Activated naive CD4-positive, alpha-beta T cell (primary cell): ENCODE measurements around the gene CCSER1.
"Not testable (repeated sequence)": the region's sequence is repeated elsewhere in the genome, so short reads cannot be mapped to it uniquely, and the experiment has no call there.

Experiments
- DNase-seq, 4 experiments: peaks; one replicate each; lab custom pipeline; 2025; lab: John Stamatoyannopoulos, UW

Gene CCSER1

GRCh38 chr4:90445380-90445779 lies 318.2 kb downstream of the CCSER1 start:
- DNase-seq, result no peak

GRCh38 chr4:90449626-90450025 lies 322.4 kb downstream of the CCSER1 start:
- no peak for DNase-seq

- no peak for DNase-seq
Observed at GRCh38 chr4:90456891-90457290, 329.7 kb downstream of the CCSER1 start.

- DNase-seq, result no peak
Observed at GRCh38 chr4:90457817-90458216, 330.6 kb downstream of the CCSER1 start.

GRCh38 chr4:90458576-90458975 lies 331.4 kb downstream of the CCSER1 start:
- DNase-seq, result no peak

- no peak for DNase-seq
Observed at GRCh38 chr4:90474484-90474883, 347.3 kb downstream of the CCSER1 start.

- no peak for DNase-seq
Observed at GRCh38 chr4:90476019-90476418, 348.8 kb downstream of the CCSER1 start.

GRCh38 chr4:90476586-90476985 lies 349.4 kb downstream of the CCSER1 start:
- DNase-seq, result no peak

- DNase-seq, result not testable (repeated sequence)
Observed at GRCh38 chr4:90484894-90485293, 357.7 kb downstream of the CCSER1 start.

GRCh38 chr4:90486346-90486745 lies 359.2 kb downstream of the CCSER1 start:
- no peak for DNase-seq

GRCh38 chr4:90495211-90495610 lies 368.0 kb downstream of the CCSER1 start:
- no peak for DNase-seq

GRCh38 chr4:90495936-90496335 lies 368.7 kb downstream of the CCSER1 start:
- DNase-seq, result no peak

GRCh38 chr4:90498175-90498574 lies 371.0 kb downstream of the CCSER1 start:
- no peak for DNase-seq

GRCh38 chr4:90503677-90504076 lies 376.5 kb downstream of the CCSER1 start:
- DNase-seq, result no peak

GRCh38 chr4:90515191-90515590 lies 388.0 kb downstream of the CCSER1 start:
- no peak for DNase-seq

GRCh38 chr4:90528551-90528950 lies 401.4 kb downstream of the CCSER1 start:
- DNase-seq, result no peak

GRCh38 chr4:90536408-90536807 lies 409.2 kb downstream of the CCSER1 start:
- no peak for DNase-seq

- DNase-seq, result no peak
Observed at GRCh38 chr4:90537491-90537890, 410.3 kb downstream of the CCSER1 start.

GRCh38 chr4:90540536-90540935 lies 413.3 kb downstream of the CCSER1 start:
- no peak for DNase-seq

- DNase-seq, result no peak
Observed at GRCh38 chr4:90542216-90542615, 415.0 kb downstream of the CCSER1 start.

GRCh38 chr4:90543419-90544170 lies 416.4 kb downstream of the CCSER1 start:
- DNase-seq, result no peak

GRCh38 chr4:90544532-90545045 lies 417.4 kb downstream of the CCSER1 start:
- DNase-seq, result no peak

- no peak for DNase-seq
Observed at GRCh38 chr4:90545380-90545779, 418.2 kb downstream of the CCSER1 start.

GRCh38 chr4:90546114-90546513 lies 418.9 kb downstream of the CCSER1 start:
- DNase-seq, result no peak
